Endothelial cell of umbilical vein (primary cell): ENCODE data around the gene FAM174B. TPM values are rescaled to one million over a fixed set of nuclear protein-coding genes. Genes with fewer than 3 reads are reported as not detected.

Experiments used
- BruUV-seq: library from RNA; stranded (reverse); fragments of 400-500 nt; replicated peaks from 2 replicates; lab custom pipeline; 2021; lab: Mats Ljungman, UMichigan
- CTCF ChIA-PET: fragments of 300-600, 350-600 bp; sonication (Branson Sonifier 250); formaldehyde crosslinking; loops from one replicate; lab custom pipeline; 2021; ENCODE audit warnings: antibody characterized with exemption, inconsistent platforms; lab: Charles Lee
- POLR2A ChIA-PET: fragments of 300-600, 350-600 bp; sonication (Branson Sonifier 250); formaldehyde crosslinking; loops from one replicate; lab custom pipeline; 2021; ENCODE audit warnings: antibody characterized with exemption, inconsistent platforms; lab: Charles Lee
- DNase-seq: peaks from one replicate; pipeline ENCODE4 v3.0.0-alpha.2; 2011; ENCODE audit warnings: low read depth, low spot score
- FAIRE-seq: peaks from 2 replicates; lab custom pipeline; 2011; peaks lifted over from hg19 to GRCh38; lab: Jason Lieb, UNC
- H2AFZ ChIP-seq: 2 replicates; pipeline ENCODE4 v1.6.0; 2012; ENCODE audit warnings: low read depth, low read length, control low read depth, inconsistent platforms
- H3K27ac ChIP-seq: 2 replicates; pipeline ENCODE4 v1.5.1; 2011; ENCODE audit warnings: low read depth, mild to moderate bottlenecking, control low read depth, low read length, moderate library complexity; ENCODE audit not compliant: insufficient read depth
- H3K27me3 ChIP-seq, 2 experiments: 2 replicates each; pipeline versions ENCODE4 v1.6.0 to v1.6.1; 2011; ENCODE audit warnings: low read length in 2 of 2, mixed read lengths in 1 of 2; ENCODE audit not compliant: control insufficient read depth in 2 of 2, insufficient read depth in 2 of 2
- H3K36me3 ChIP-seq, 2 experiments: 2 replicates in 1 of 2; 3 replicates in 1 of 2; pipeline ENCODE4 v1.5.1; 2011; ENCODE audit warnings: low read length in 2 of 2, mild to moderate bottlenecking in 1 of 2, moderate library complexity in 1 of 2; ENCODE audit not compliant: control insufficient read depth in 2 of 2, insufficient read depth in 2 of 2; ENCODE audit errors: extremely low read depth in 1 of 2
- H3K4me1 ChIP-seq: 3 replicates; pipeline ENCODE4 v1.5.1; 2011; ENCODE audit warnings: mild to moderate bottlenecking, low read length; ENCODE audit not compliant: control insufficient read depth, insufficient read depth; ENCODE audit errors: extremely low read depth
- H3K4me2 ChIP-seq: 2 replicates; pipeline ENCODE4 v1.6.1; 2011; ENCODE audit warnings: low read length, control low read depth, mixed read lengths; ENCODE audit not compliant: insufficient read depth
- H3K4me3 ChIP-seq, 3 experiments: fragments of 200-600 bp in 1 of 3; sonication (generic), shearing (Covaris generic) in 1 of 3; replicated peaks in 1 of 3; 2 replicates each; pipeline ENCODE4 v1.5.1; 2011 to 2016; ENCODE audit warnings: control low read depth in 3 of 3, low read length in 3 of 3, mild to moderate bottlenecking in 2 of 3, inconsistent platforms in 1 of 3, low read depth in 1 of 3, moderate library complexity in 1 of 3; ENCODE audit not compliant: insufficient read depth in 1 of 3
- H3K79me2 ChIP-seq: 2 replicates; pipeline ENCODE4 v1.6.0; 2012; ENCODE audit warnings: low read length, inconsistent platforms; ENCODE audit not compliant: control insufficient read depth, insufficient read depth
- H3K9ac ChIP-seq: replicated peaks from 2 replicates; pipeline ENCODE3; 2011; ENCODE audit warnings: low read length, control low read depth; ENCODE audit not compliant: insufficient read depth; ENCODE audit errors: extremely low read depth
- H3K9me1 ChIP-seq: replicated peaks from 3 replicates; pipeline ENCODE4 v1.6.0; 2011; ENCODE audit warnings: mild to moderate bottlenecking, low read length; ENCODE audit not compliant: control insufficient read depth, insufficient read depth; ENCODE audit errors: extremely low read depth
- H3K9me3 ChIP-seq: replicated peaks from 2 replicates; pipeline ENCODE4 v1.5.1; 2012; ENCODE audit warnings: low read length, inconsistent platforms; ENCODE audit not compliant: control insufficient read depth, insufficient read depth
- H4K20me1 ChIP-seq: replicated peaks from 2 replicates; pipeline ENCODE3; 2011; ENCODE audit warnings: mild to moderate bottlenecking, low read length; ENCODE audit not compliant: control insufficient read depth, insufficient read depth; ENCODE audit errors: extremely low read depth
- EZH2 ChIP-seq: IDR thresholded peaks from 2 replicates; pipeline ENCODE4 v1.6.1; 2012; ENCODE audit warnings: borderline replicate concordance, low read depth, mild to moderate bottlenecking, moderate library complexity, low read length, inconsistent platforms; ENCODE audit not compliant: severe bottlenecking
- FOS ChIP-seq: IDR thresholded peaks from 2 replicates; pipeline ENCODE4 v1.6.1; 2011; ENCODE audit warnings: mild to moderate bottlenecking, low read length, moderate library complexity, borderline replicate concordance; ENCODE audit not compliant: insufficient read depth
- JUN ChIP-seq: IDR thresholded peaks from 2 replicates; pipeline ENCODE4 v1.6.1; 2011; ENCODE audit warnings: borderline replicate concordance, low read depth; ENCODE audit not compliant: insufficient read length, insufficient read depth
- MYC ChIP-seq: IDR thresholded peaks from one replicate; pipeline ENCODE4 v1.6.1; 2011; ENCODE audit warnings: mild to moderate bottlenecking, low read depth, low read length
- dilution Hi-C: fragments of 300-500 bp; cut with MboI; formaldehyde crosslinking; loops from one replicate; pipeline ENCODE4 v1.15.0; 2019; ENCODE audit warnings: low sequenced_read_pairs; ENCODE audit not compliant: extremely low pct_ligation_motif_present
- intact Hi-C: fragments of 100-400 bp; cut with micrococcal nuclease; formaldehyde crosslinking; loops from one replicate; pipeline ENCODE4 v1.10.0; 2022
- polyA plus RNA-seq, 4 experiments: library from polyadenylated mRNA; depleted of rRNA in 3 of 4; stranded (reverse) in 3 of 4; unstranded in 1 of 4; fragments of >200 nt; gene quantifications; 2 replicates each; pipeline versions ENCODE4 v1.2.1 to v1.2.3, GENCODE V29; 2011 to 2012; ENCODE audit warnings: missing spikeins in 1 of 4
- total RNA-seq: library from RNA; stranded (reverse); gene quantifications from 2 replicates; pipeline ENCODE4 v1.2.3, GENCODE V29; 2021
- TF ChIP-seq, protein P1 (sequence below), 2 donors: IDR thresholded peaks; 1 replicate in 1 of 2; 2 replicates in 1 of 2; pipeline ENCODE4 v1.5.1; 2011; ENCODE audit warnings: low read length in 2 of 2, mild to moderate bottlenecking in 2 of 2, moderate library complexity in 2 of 2, control low read depth in 1 of 2, inconsistent platforms in 1 of 2, low read depth in 1 of 2; ENCODE audit not compliant: insufficient read depth in 1 of 2; ENCODE audit errors: extremely low read depth in 1 of 2
- TF ChIP-seq, protein P2 (sequence below): IDR thresholded peaks from 2 replicates; pipeline ENCODE4 v1.6.1; 2011; ENCODE audit not compliant: insufficient read depth, insufficient read length

The FAM174B gene
- total and polyA plus RNA-seq, 2 donors (not counting 3 experiments of a cell fraction or from before 2014, with no cell fraction given), result 25.9 to 30.2 TPM

DNA sequence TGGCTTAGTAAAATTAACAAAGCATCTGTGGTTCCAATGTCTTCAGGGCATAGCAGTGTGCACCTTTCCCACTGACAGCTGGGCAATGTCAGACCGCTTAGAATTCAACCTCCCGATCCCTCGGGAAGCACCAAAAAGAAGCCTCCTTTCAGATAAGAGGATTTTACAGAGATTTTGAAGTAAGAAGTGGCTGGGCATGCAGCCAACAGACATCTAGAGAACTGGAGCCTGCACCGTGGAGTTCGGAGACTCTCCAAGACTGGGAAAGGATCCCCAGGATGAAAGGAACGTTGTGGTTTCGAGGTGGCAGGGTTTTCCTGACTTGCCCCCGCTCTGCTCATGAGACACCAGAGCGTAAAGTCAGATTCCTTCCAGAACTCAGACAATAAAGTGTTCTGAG is 5.3 kb downstream of the FAM174B start:
- Histone ChIP-seq H3K4me1 (peaks cover 33% of the 10 kb centered on the region), H3K9me3 (no peaks in the 10 kb centered on the region), H3K4me2 (no peak overlapping the region), H3K9ac (no peak overlapping the region), H3K36me3 (peaks cover 0 to 8% of the 10 kb centered on the region in 2 experiments), H3K27me3 (no peaks in the 10 kb centered on the region), H3K79me2 (peaks cover 95% of the 10 kb centered on the region), H3K4me3 (no peak overlapping the region), H3K27ac (no peak overlapping the region), H3K9me1 (no peaks in the 10 kb centered on the region), H4K20me1 (no peaks in the 10 kb centered on the region), H2AFZ (no peak overlapping the region)
- no TSS peak for BruUV-seq
- no peak for DNase-seq
- POLR2A ChIA-PET, result no interaction called here
- FAIRE-seq, result no peak
- dilution Hi-C loops (no loop called here), intact Hi-C loops (loop anchor here (1.0 kb wide), 1 partner anchor 129 kb away; no protein-coding TSS in a partner anchor)
- TF ChIP-seq EZH2 (no peak), FOS (no peak), MYC (no peak), JUN (no peak)
- TF ChIP-seq, protein P1, sequence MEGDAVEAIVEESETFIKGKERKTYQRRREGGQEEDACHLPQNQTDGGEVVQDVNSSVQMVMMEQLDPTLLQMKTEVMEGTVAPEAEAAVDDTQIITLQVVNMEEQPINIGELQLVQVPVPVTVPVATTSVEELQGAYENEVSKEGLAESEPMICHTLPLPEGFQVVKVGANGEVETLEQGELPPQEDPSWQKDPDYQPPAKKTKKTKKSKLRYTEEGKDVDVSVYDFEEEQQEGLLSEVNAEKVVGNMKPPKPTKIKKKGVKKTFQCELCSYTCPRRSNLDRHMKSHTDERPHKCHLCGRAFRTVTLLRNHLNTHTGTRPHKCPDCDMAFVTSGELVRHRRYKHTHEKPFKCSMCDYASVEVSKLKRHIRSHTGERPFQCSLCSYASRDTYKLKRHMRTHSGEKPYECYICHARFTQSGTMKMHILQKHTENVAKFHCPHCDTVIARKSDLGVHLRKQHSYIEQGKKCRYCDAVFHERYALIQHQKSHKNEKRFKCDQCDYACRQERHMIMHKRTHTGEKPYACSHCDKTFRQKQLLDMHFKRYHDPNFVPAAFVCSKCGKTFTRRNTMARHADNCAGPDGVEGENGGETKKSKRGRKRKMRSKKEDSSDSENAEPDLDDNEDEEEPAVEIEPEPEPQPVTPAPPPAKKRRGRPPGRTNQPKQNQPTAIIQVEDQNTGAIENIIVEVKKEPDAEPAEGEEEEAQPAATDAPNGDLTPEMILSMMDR (IDR thresholded peaks at IDR 0.05; ENCODE audit: extremely low read depth in 1 of 2, insufficient read depth in 1 of 2, low read depth in 1 of 2, low read length in 2 of 2), result no peak
- TF ChIP-seq, protein P2, sequence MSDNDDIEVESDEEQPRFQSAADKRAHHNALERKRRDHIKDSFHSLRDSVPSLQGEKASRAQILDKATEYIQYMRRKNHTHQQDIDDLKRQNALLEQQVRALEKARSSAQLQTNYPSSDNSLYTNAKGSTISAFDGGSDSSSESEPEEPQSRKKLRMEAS, result no peak
- CTCF ChIA-PET, result interaction anchor here (1.6 kb wide), 1 partner anchor 128 kb away, joined by 4 read pairs; no protein-coding TSS in a partner anchor
